ENCODE data around the gene AKAP8L. TPM values are rescaled to one million over a fixed set of nuclear protein-coding genes. Genes with fewer than 3 reads are reported as not detected.

Gene AKAP8L
- total RNA-seq, 1 experiment from 2014 or later, result 132 TPM

DNA sequence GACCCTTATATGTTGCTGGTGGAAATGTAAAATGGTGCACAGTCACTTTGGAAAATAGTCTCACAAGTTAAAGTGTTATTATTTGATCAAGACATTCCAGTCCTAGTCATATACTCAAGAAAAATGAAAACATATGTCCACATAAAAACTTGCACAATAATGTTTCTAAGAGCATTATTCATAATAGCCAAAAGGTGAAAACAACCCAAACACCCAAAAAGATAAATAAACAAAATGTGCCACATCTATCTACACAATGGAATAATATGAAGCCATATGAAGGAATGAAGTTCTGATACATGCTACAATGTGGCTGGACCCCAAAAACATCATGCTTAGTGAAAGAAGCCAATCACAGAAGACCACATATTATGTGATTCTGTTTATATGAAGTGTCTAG lies 24.8 kb downstream of the AKAP8L start:
- ChIA-PET POLR2A (ENCODE audit: low non-redundant PET) (no interaction called here), CTCF (no interaction called here)
- H3K36me3 ChIP-seq (ENCODE audit: insufficient read depth, low read length, poor library complexity, severe bottlenecking), result peaks cover 66% of the 10 kb centered on the region

DNA sequence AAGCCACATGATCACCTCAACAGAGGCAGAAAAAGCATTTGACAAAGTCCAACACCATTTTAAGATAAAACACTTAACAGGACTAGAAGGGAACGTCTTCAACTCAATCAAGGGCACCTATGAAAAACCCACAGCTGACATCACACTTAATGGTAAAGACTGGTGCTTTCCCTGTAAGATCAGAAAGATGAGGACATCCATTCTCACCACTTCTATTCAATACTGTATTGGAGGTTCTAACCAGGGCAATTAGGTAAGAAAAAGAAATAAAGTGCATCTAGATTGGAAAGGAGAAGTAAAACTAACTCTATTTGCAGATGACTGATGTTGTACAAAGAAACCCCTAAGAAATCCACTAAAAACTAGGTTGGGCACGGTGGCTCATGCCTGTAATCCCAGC lies 28.0 kb downstream of the AKAP8L start:
- H3K9me3 ChIP-seq (ENCODE audit: low read depth, low read length, poor library complexity, severe bottlenecking), result no peaks in the 10 kb centered on the region
- BruUV-seq (replicated peaks), result no TSS peak
- H3K27ac ChIP-seq (ENCODE audit: low read depth, low read length, poor library complexity, severe bottlenecking), result peak overlapping the region; percentile 16
- H3K27me3 ChIP-seq (replicated peaks; ENCODE audit: insufficient read depth, low read depth, low read length, poor library complexity), result no peaks in the 10 kb centered on the region
- no peak for DNase-seq (ENCODE audit: low spot score)
- H3K36me3 ChIP-seq (ENCODE audit: insufficient read depth, low read length, poor library complexity, severe bottlenecking), result peaks cover 49% of the 10 kb centered on the region
- no peak overlapping the region for H3K4me3 ChIP-seq (ENCODE audit: low read depth, low read length, poor library complexity, severe bottlenecking)
- no peak for TF ChIP-seq EZH2 (IDR thresholded peaks at IDR 0.05; ENCODE audit: borderline replicate concordance, low read depth, low read length, poor library complexity, severe bottlenecking)
- TF ChIP-seq, protein P1, sequence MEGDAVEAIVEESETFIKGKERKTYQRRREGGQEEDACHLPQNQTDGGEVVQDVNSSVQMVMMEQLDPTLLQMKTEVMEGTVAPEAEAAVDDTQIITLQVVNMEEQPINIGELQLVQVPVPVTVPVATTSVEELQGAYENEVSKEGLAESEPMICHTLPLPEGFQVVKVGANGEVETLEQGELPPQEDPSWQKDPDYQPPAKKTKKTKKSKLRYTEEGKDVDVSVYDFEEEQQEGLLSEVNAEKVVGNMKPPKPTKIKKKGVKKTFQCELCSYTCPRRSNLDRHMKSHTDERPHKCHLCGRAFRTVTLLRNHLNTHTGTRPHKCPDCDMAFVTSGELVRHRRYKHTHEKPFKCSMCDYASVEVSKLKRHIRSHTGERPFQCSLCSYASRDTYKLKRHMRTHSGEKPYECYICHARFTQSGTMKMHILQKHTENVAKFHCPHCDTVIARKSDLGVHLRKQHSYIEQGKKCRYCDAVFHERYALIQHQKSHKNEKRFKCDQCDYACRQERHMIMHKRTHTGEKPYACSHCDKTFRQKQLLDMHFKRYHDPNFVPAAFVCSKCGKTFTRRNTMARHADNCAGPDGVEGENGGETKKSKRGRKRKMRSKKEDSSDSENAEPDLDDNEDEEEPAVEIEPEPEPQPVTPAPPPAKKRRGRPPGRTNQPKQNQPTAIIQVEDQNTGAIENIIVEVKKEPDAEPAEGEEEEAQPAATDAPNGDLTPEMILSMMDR (conservative IDR thresholded peaks at IDR 0.05; ENCODE audit: low read depth, low read length), result no peak
- CTCF ChIA-PET, result no interaction called here
- POLR2A ChIA-PET (ENCODE audit: low non-redundant PET), result no interaction called here
- intact Hi-C loops (cut with micrococcal nuclease; ENCODE audit: unreplicated experiment), result no loop called here
- peaks cover 5% of the 10 kb centered on the region for H3K4me1 ChIP-seq (ENCODE audit: insufficient read depth, low read length, poor library complexity, severe bottlenecking)

More for the DNA sequence above, 24.8 kb downstream of the AKAP8L start:
- no peak for DNase-seq (ENCODE audit: low spot score)
- intact Hi-C loops (cut with micrococcal nuclease; ENCODE audit: unreplicated experiment), result no loop called here
- Histone ChIP-seq H3K9me3 (ENCODE audit: low read depth, low read length, poor library complexity, severe bottlenecking) (no peaks in the 10 kb centered on the region), H3K27ac (ENCODE audit: low read depth, low read length, poor library complexity, severe bottlenecking) (no peak overlapping the region), H3K27me3 (replicated peaks; ENCODE audit: insufficient read depth, low read depth, low read length, poor library complexity) (no peaks in the 10 kb centered on the region), H3K4me3 (ENCODE audit: low read depth, low read length, poor library complexity, severe bottlenecking) (no peak overlapping the region), H3K4me1 (ENCODE audit: insufficient read depth, low read length, poor library complexity, severe bottlenecking) (peaks cover 5% of the 10 kb centered on the region)
- BruUV-seq (replicated peaks), result no TSS peak
- TF ChIP-seq EZH2 (IDR thresholded peaks at IDR 0.05; ENCODE audit: borderline replicate concordance, low read depth, low read length, poor library complexity, severe bottlenecking), result no peak
- TF ChIP-seq, protein P1 (conservative IDR thresholded peaks at IDR 0.05; ENCODE audit: low read depth, low read length), result no peak

DNA sequence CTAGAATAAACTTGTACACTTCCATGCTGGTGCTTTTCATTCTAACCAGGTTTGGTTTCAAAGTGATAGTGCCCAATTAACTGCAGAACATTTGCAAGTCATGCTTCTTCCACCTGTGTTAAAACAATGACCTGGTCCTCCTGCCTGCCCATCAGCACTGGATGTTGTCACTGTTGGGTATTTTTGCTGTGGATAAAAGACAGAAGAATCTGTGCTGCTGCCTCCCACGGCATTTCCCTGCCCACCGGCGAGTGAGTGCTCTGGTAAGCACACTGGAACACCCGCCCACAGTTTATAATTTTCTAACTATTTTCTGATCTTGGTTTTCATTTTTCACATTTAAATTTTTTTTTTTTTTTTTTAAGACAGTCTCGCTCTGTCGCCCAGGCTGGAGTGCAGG lies 36.9 kb downstream of the AKAP8L start:
- H3K4me3 ChIP-seq (ENCODE audit: low read depth, low read length, poor library complexity, severe bottlenecking), result no peak overlapping the region

More for the DNA sequence above, 36.9 kb downstream of the AKAP8L start:
- peak overlapping the region; percentile 11 for H3K27ac ChIP-seq (ENCODE audit: low read depth, low read length, poor library complexity, severe bottlenecking)
- ChIA-PET CTCF (no interaction called here), POLR2A (ENCODE audit: low non-redundant PET) (no interaction called here)
- no peak for DNase-seq (ENCODE audit: low spot score)
- TF ChIP-seq EZH2 (IDR thresholded peaks at IDR 0.05; ENCODE audit: borderline replicate concordance, low read depth, low read length, poor library complexity, severe bottlenecking), result no peak
- TF ChIP-seq, protein P1 (conservative IDR thresholded peaks at IDR 0.05; ENCODE audit: low read depth, low read length), result no peak
- H3K27me3 ChIP-seq (replicated peaks; ENCODE audit: insufficient read depth, low read depth, low read length, poor library complexity), result no peaks in the 10 kb centered on the region
- peaks cover 14% of the 10 kb centered on the region for H3K36me3 ChIP-seq (ENCODE audit: insufficient read depth, low read length, poor library complexity, severe bottlenecking)
- intact Hi-C loops (cut with micrococcal nuclease; ENCODE audit: unreplicated experiment), result no loop called here
- no peaks in the 10 kb centered on the region for H3K9me3 ChIP-seq (ENCODE audit: low read depth, low read length, poor library complexity, severe bottlenecking)
- BruUV-seq (replicated peaks), result no TSS peak
- peaks cover 11% of the 10 kb centered on the region for H3K4me1 ChIP-seq (ENCODE audit: insufficient read depth, low read length, poor library complexity, severe bottlenecking)
